H1 (cell line): Measurements from ENCODE around the gene MYO9B. TPM values are rescaled to one million over a fixed set of nuclear protein-coding genes. Genes with fewer than 3 reads are reported as not detected.

Experiments
- CTCF ChIA-PET: fragments of 300-600 bp; sonication (Branson Sonifier 250); formaldehyde crosslinking; loops from one replicate; lab custom pipeline; 2021; ENCODE audit not compliant: partially characterized antibody; lab: Charles Lee
- POLR2A ChIA-PET: fragments of 300-600 bp; sonication (Branson Sonifier 250); formaldehyde crosslinking; loops from one replicate; lab custom pipeline; 2021; ENCODE audit warnings: inconsistent platforms; ENCODE audit not compliant: partially characterized antibody; lab: Charles Lee
- DNase-seq, 2 experiments: peaks; one replicate each; pipeline versions ENCODE4 v3.0.0 to v3.0.0-alpha.2; 2010 to 2022; ENCODE audit warnings: low spot score in 2 of 2, low read depth in 1 of 2, mixed read lengths in 1 of 2
- FAIRE-seq: peaks from 2 replicates; lab custom pipeline; 2011; peaks lifted over from hg19 to GRCh38; lab: Jason Lieb, UNC
- H2AFZ ChIP-seq: 2 replicates; pipeline ENCODE4 v1.8.1; 2012; ENCODE audit warnings: low read length, inconsistent platforms
- H2AK5ac ChIP-seq: 2 replicates; pipeline ENCODE4 v1.6.1; 2013; ENCODE audit warnings: low read depth, low read length
- H2BK120ac ChIP-seq: replicated peaks from 2 replicates; pipeline ENCODE3; 2013; ENCODE audit warnings: low read depth, low read length, inconsistent platforms
- H2BK12ac ChIP-seq: 2 replicates; pipeline ENCODE4 v1.6.1; 2013; ENCODE audit warnings: low read depth, low read length
- H2BK15ac ChIP-seq: 2 replicates; pipeline ENCODE4 v1.6.1; 2013; ENCODE audit warnings: low read length
- H2BK20ac ChIP-seq: 2 replicates; pipeline ENCODE4 v1.6.1; 2013; ENCODE audit warnings: low read length
- H2BK5ac ChIP-seq: 2 replicates; pipeline ENCODE4 v1.6.1; 2013; ENCODE audit warnings: low read depth, low read length
- H3K14ac ChIP-seq: 2 replicates; pipeline ENCODE4 v1.6.1; 2013; ENCODE audit warnings: inconsistent platforms; ENCODE audit not compliant: insufficient read length
- H3K18ac ChIP-seq: 2 replicates; pipeline ENCODE4 v1.6.1; 2013; ENCODE audit warnings: low read length; ENCODE audit errors: extremely low read depth
- H3K23ac ChIP-seq: 2 replicates; pipeline ENCODE4 v1.6.1; 2013; ENCODE audit warnings: inconsistent platforms; ENCODE audit not compliant: insufficient read length
- H3K23me2 ChIP-seq: 2 replicates; pipeline ENCODE4 v1.6.1; 2013; ENCODE audit warnings: low read depth, low read length
- H3K27ac ChIP-seq: 2 replicates; pipeline ENCODE4 v1.6.1; 2011; ENCODE audit warnings: low read depth, low read length, inconsistent platforms
- H3K27me3 ChIP-seq, 4 experiments: replicated peaks in 1 of 4; 1 replicate in 1 of 4; 2 replicates in 3 of 4; pipeline versions ENCODE4 v1.6.1 to v1.8.1; 2011 to 2013; ENCODE audit warnings: low read length in 3 of 4, mild to moderate bottlenecking in 3 of 4, inconsistent platforms in 2 of 4, mixed read lengths in 2 of 4, moderate library complexity in 1 of 4; ENCODE audit not compliant: control insufficient read depth in 3 of 4, insufficient read depth in 3 of 4; ENCODE audit errors: extremely low read depth in 1 of 4
- H3K36me3 ChIP-seq, 4 experiments: 2 replicates each; pipeline versions ENCODE4 v1.6.1 to v1.8.1; 2011 to 2013; ENCODE audit warnings: mild to moderate bottlenecking in 4 of 4, low read length in 3 of 4, moderate library complexity in 2 of 4, control low read depth in 1 of 4, inconsistent platforms in 1 of 4; ENCODE audit not compliant: insufficient read depth in 4 of 4, control insufficient read depth in 2 of 4
- H3K4ac ChIP-seq: replicated peaks from 2 replicates; pipeline ENCODE3; 2013; ENCODE audit warnings: low read length, low read depth, mixed read lengths, inconsistent platforms; ENCODE audit not compliant: insufficient read length
- H3K4me1 ChIP-seq, 4 experiments: replicated peaks in 1 of 4; 1 replicate in 1 of 4; 2 replicates in 3 of 4; pipeline versions ENCODE4 v1.6.1 to v1.8.1; 2011 to 2013; ENCODE audit warnings: low read length in 3 of 4, inconsistent platforms in 2 of 4, mixed read lengths in 1 of 4; ENCODE audit not compliant: insufficient read depth in 4 of 4, control insufficient read depth in 3 of 4
- H3K4me2 ChIP-seq, 2 experiments: 2 replicates each; pipeline versions ENCODE4 v1.6.1 to v1.8.1; 2011 to 2013; ENCODE audit warnings: low read depth in 2 of 2, low read length in 2 of 2, control low read depth in 1 of 2, inconsistent platforms in 1 of 2, mild to moderate bottlenecking in 1 of 2; ENCODE audit not compliant: insufficient read depth in 1 of 2
- H3K4me3 ChIP-seq, 4 experiments: fragments of 200-600, 300-600 bp in 1 of 4; sonication (generic), shearing (Covaris generic), sonication (Bioruptor Twin) in 1 of 4; 2 replicates each; pipeline versions ENCODE4 v1.5.1 to v1.8.1; 2011 to 2016; ENCODE audit warnings: low read length in 4 of 4, low read depth in 3 of 4, control low read depth in 2 of 4, inconsistent platforms in 2 of 4, mild to moderate bottlenecking in 2 of 4, mixed read lengths in 1 of 4, moderate library complexity in 1 of 4; ENCODE audit not compliant: insufficient read depth in 2 of 4; ENCODE audit errors: extremely low read depth in 1 of 4
- H3K56ac ChIP-seq: replicated peaks from 2 replicates; pipeline ENCODE3; 2013; ENCODE audit warnings: low read depth, mild to moderate bottlenecking, mixed read lengths, low read length, inconsistent platforms; ENCODE audit not compliant: insufficient read length
- H3K79me1 ChIP-seq: 2 replicates; pipeline ENCODE4 v1.6.1; 2013; ENCODE audit warnings: low read depth, low read length, control low read depth
- H3K79me2 ChIP-seq, 2 experiments: 2 replicates each; pipeline versions ENCODE4 v1.6.1 to v1.8.1; 2012 to 2013; ENCODE audit warnings: low read length in 2 of 2, mild to moderate bottlenecking in 2 of 2, inconsistent platforms in 1 of 2; ENCODE audit not compliant: insufficient read depth in 2 of 2, control insufficient read depth in 1 of 2
- H3K9ac ChIP-seq, 4 experiments: replicated peaks in 1 of 4; 1 replicate in 1 of 4; 2 replicates in 3 of 4; pipeline versions ENCODE4 v1.6.1 to v1.8.1; 2011 to 2013; ENCODE audit warnings: low read depth in 3 of 4, low read length in 3 of 4, control low read depth in 2 of 4, mild to moderate bottlenecking in 2 of 4, moderate library complexity in 2 of 4, inconsistent platforms in 1 of 4; ENCODE audit errors: extremely low read depth in 1 of 4
- H3K9me3 ChIP-seq, 2 experiments: 2 replicates each; pipeline versions ENCODE4 v1.6.1 to v1.8.1; 2012 to 2013; ENCODE audit warnings: mild to moderate bottlenecking in 2 of 2, moderate library complexity in 2 of 2, control low read depth in 1 of 2, inconsistent platforms in 1 of 2, low read depth in 1 of 2, low read length in 1 of 2, mixed read lengths in 1 of 2; ENCODE audit not compliant: insufficient read depth in 2 of 2
- H4K20me1 ChIP-seq, 2 experiments: replicated peaks in 1 of 2; 2 replicates each; pipeline versions ENCODE3 to v1.8.1; 2011 to 2013; ENCODE audit warnings: inconsistent platforms in 2 of 2, low read length in 2 of 2, mild to moderate bottlenecking in 1 of 2; ENCODE audit not compliant: insufficient read depth in 2 of 2, control insufficient read depth in 1 of 2
- H4K5ac ChIP-seq: 2 replicates; pipeline ENCODE4 v1.6.1; 2013; ENCODE audit warnings: low read length, low read depth, mixed read lengths, inconsistent platforms; ENCODE audit not compliant: insufficient read length
- H4K8ac ChIP-seq: 2 replicates; pipeline ENCODE4 v1.8.0; 2013; ENCODE audit warnings: mild to moderate bottlenecking, moderate library complexity, low read length, inconsistent platforms; ENCODE audit not compliant: insufficient read depth; ENCODE audit errors: extremely low read depth
- H4K91ac ChIP-seq: replicated peaks from 2 replicates; pipeline ENCODE3; 2013; ENCODE audit warnings: low read length, mixed read lengths, inconsistent platforms; ENCODE audit not compliant: insufficient read length
- BRCA1 ChIP-seq: IDR thresholded peaks from 2 replicates; pipeline ENCODE4 v1.6.1; 2012; ENCODE audit warnings: low read depth, low read length, improper control_type of control experiment
- HDAC2 ChIP-seq, 2 experiments: fragments of 300-600 bp in 1 of 2; sonication (generic) in 1 of 2; IDR thresholded peaks; 2 replicates each; pipeline ENCODE4 v1.6.1; 2011 to 2012; ENCODE audit warnings: low read depth in 2 of 2, low read length in 2 of 2, mild to moderate bottlenecking in 2 of 2, moderate library complexity in 2 of 2, borderline replicate concordance in 1 of 2, inconsistent platforms in 1 of 2
- RBBP5 ChIP-seq: IDR thresholded peaks from 2 replicates; pipeline ENCODE4 v1.7.1; 2012; ENCODE audit warnings: low read depth, mild to moderate bottlenecking, inconsistent platforms, low read length, moderate library complexity, borderline replicate concordance
- RNF2 ChIP-seq: fragments of 200-900, 300-1000 bp; sonication (generic); IDR thresholded peaks from 2 replicates; pipeline ENCODE4 v1.7.1; 2016; ENCODE audit warnings: borderline replicate concordance, low read depth, mild to moderate bottlenecking, antibody characterized with exemption, low read length; ENCODE audit not compliant: poor library complexity, severe bottlenecking; ENCODE audit errors: missing control alignments
- WGBS, 2 experiments: shearing (Covaris generic) in 1 of 2; methylation state at CpG; one replicate each; pipeline versions ENCODE4 v1.1.6 to v1.1.7; 2013 to 2015; ENCODE audit warnings: low lambda C conversion rate in 2 of 2, mixed read lengths in 2 of 2, inconsistent platforms in 1 of 2, low coverage in 1 of 2, missing lambda C conversion rate in 1 of 2; ENCODE audit not compliant: insufficient replicate concordance in 2 of 2, insufficient coverage in 1 of 2, insufficient read length in 1 of 2; ENCODE audit errors: extremely low coverage in 1 of 2, missing lambda C conversion rate in 1 of 2; 5-methylcytosine and 5-hydroxymethylcytosine counted together
- polyA plus RNA-seq, 7 experiments: library from polyadenylated mRNA; depleted of rRNA in 3 of 7; stranded (reverse) in 5 of 7; unstranded in 2 of 7; fragments of >200 nt in 5 of 7; fragments of 200-250 nt in 2 of 7; gene quantifications; 1 replicate in 5 of 7; 2 replicates in 1 of 7; 4 replicates in 1 of 7; pipeline versions ENCODE4 v1.2.1 to v1.2.3, GENCODE V29; 2011 to 2013; ENCODE audit warnings: missing spikeins in 2 of 7, mixed read lengths in 2 of 7
- total RNA-seq: library from RNA; stranded (reverse); fragmentation: NEBNext Ultra II Directional; extraction: Animal tissue kit (Norgen Biotek cat#: 25700); gene quantifications from 2 replicates; pipeline ENCODE4 v1.2.1, GENCODE V29; 2021
- TF ChIP-seq, protein P1 (sequence below): IDR thresholded peaks from 2 replicates; pipeline ENCODE4 v1.6.1; 2011; ENCODE audit warnings: low read length, improper control_type of control experiment

The MYO9B gene
- total and polyA plus RNA-seq, 2 of the 8 experiments (the other 6 are each of a cell fraction or from before 2014, with no cell fraction given): 27.6 to 77.1 TPM

- Histone ChIP-seq H2BK5ac (no peak overlapping the region), H4K5ac (no peak overlapping the region), H3K27ac (no peak overlapping the region), H3K4me3 (no peak overlapping the region), H4K91ac (no peak overlapping the region), H3K23me2 (peaks cover 11% of the 10 kb centered on the region), H3K9ac (no peak overlapping the region), H2BK20ac (no peak overlapping the region)
- POLR2A ChIA-PET: no interaction called here
- no peak for TF ChIP-seq RNF2
- no peak for TF ChIP-seq BRCA1
- no peak for TF ChIP-seq RBBP5
- no peak for TF ChIP-seq HDAC2 (IDR thresholded peaks at IDR 0.05; ENCODE audit: borderline replicate concordance in 1 of 2, low read depth in 2 of 2, low read length in 2 of 2)
- TF ChIP-seq, protein P1, sequence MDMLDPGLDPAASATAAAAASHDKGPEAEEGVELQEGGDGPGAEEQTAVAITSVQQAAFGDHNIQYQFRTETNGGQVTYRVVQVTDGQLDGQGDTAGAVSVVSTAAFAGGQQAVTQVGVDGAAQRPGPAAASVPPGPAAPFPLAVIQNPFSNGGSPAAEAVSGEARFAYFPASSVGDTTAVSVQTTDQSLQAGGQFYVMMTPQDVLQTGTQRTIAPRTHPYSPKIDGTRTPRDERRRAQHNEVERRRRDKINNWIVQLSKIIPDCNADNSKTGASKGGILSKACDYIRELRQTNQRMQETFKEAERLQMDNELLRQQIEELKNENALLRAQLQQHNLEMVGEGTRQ: no peak
- TF ChIP-seq, all 59 proteins: peak for 0
- Histone ChIP-seq H3K27me3 (no peaks in the 10 kb centered on the region), H3K4ac (no peak overlapping the region), H3K14ac (no peak overlapping the region), H2BK15ac (no peak overlapping the region), H2AK5ac (no peak overlapping the region), H3K23ac (no peak overlapping the region), H3K36me3 (peaks cover 3 to 31% (median 12%) of the 10 kb centered on the region in 4 experiments; a peak in 6 of 8 replicates), H3K9me3 (no peaks in the 10 kb centered on the region), H4K8ac (no peak overlapping the region), H3K56ac (no peak overlapping the region), H3K79me2 (peaks cover 0 to 23% of the 10 kb centered on the region in 2 experiments; a peak in 2 of 4 replicates), H3K4me1 (peaks cover 0 to 10% (median 7%) of the 10 kb centered on the region in 4 experiments; a peak in 6 of 7 replicates), H3K18ac (no peak overlapping the region), H2AFZ (no peak overlapping the region), H3K4me2 (no peak overlapping the region), H2BK120ac (no peak overlapping the region), H3K79me1 (peaks cover 13% of the 10 kb centered on the region; the same call in 1 of the 2 replicates), H4K20me1 (peaks cover 16 to 22% of the 10 kb centered on the region in 2 experiments), H2BK12ac (no peak overlapping the region)
- DNase-seq: no peak
- FAIRE-seq: no peak
- 81% methylated on average over 7 of the region's 7 CpGs; no CpG with 5 or more reads in 1 of the 2 experiments for WGBS, 2 experiments
- CTCF ChIA-PET: interaction anchor here (0.6 kb wide), 2 partner anchors 18 to 301 kb away, joined by 3 read pairs; no protein-coding TSS in a partner anchor
Measured at GRCh38 chr19:17070912-17071311, 4.7 kb upstream of the MYO9B start.
